Lower leg skin (tissue), 4 donors: ENCODE measurements around the gene PUDP. TPM values are rescaled to one million over a fixed set of nuclear protein-coding genes. Genes with fewer than 3 reads are reported as not detected.

Experiments used
- DNase-seq, 2 donors: peaks; one replicate each; pipeline ENCODE4 v3.0.0-alpha.2; 2019; ENCODE audit warnings: low spot score in 2 of 2
- H3K4me3 ChIP-seq: fragments of 200-600 bp; sonication (generic); 2 replicates; pipeline ENCODE4 v1.5.1; 2017; ENCODE audit warnings: mild to moderate bottlenecking, low read depth; ENCODE audit not compliant: poor library complexity, severe bottlenecking
- CTCF ChIP-seq, 3 donors: fragments of 450-650 bp; IDR thresholded peaks; one replicate each; pipeline ENCODE4 v1.5.1; 2016; ENCODE audit warnings: antibody characterized with exemption in 3 of 3, mild to moderate bottlenecking in 3 of 3, moderate library complexity in 2 of 3
- POLR2A ChIP-seq, 2 donors: fragments of 450-650 bp; IDR thresholded peaks; one replicate each; pipeline ENCODE4 v1.6.1; 2016 to 2017; ENCODE audit warnings: antibody characterized with exemption in 2 of 2, mild to moderate bottlenecking in 1 of 2, moderate library complexity in 1 of 2
- WGBS, 2 donors: methylation state at CpG; one replicate each; pipeline ENCODE4 v1.1.5; 2018; 5-methylcytosine and 5-hydroxymethylcytosine counted together
- intact Hi-C: fragments of 100-400 bp; cut with DNase I; formaldehyde crosslinking; loops from one replicate; pipeline ENCODE4 v1.15.0; 2023; ENCODE audit warnings: low total_unique reads
- total RNA-seq, 4 donors: library from RNA; depleted of rRNA; stranded (reverse); fragments of >200 nt; gene quantifications; one replicate each; pipeline ENCODE4 v1.1.0, GENCODE V29; 2016

PUDP gene
- total RNA-seq, 4 donors from 2014 or later = 5.7 to 10.7 (median 7.9) TPM

GRCh38 chrX:7168371-7168770, 20.4 kb upstream of the PUDP start:
- TF ChIP-seq POLR2A (IDR thresholded peaks at IDR 0.05) (no peak), CTCF (IDR thresholded peaks at IDR 0.05) (no peak)
- DNase-seq = no peak
- H3K4me3 ChIP-seq = no peak overlapping the region
- intact Hi-C loops = no loop called here
- 88 to 100% methylated on average over 1 of the region's 1 CpG for WGBS, 2 donors

DNA sequence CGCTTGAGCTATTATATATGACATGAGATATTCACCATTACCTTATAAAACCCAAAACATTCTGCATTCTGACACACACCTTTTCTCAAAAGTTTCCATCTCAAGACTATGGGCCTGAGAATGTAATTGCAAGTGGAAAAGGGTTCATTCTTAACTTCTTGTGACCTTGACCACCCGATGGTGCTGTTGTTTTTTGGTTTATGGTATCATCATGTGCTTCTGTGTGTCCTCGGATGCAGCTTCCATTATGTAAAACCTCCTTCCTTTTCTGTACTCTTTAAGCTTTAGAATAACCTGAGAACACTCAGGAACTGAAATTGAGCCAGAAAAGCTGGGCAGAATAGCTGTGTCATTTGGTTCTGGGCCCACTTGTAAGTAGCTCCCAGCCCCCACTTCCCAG, 16.2 kb upstream of the PUDP start:
- DNase-seq = no peak
- no peak overlapping the region for H3K4me3 ChIP-seq
- TF ChIP-seq POLR2A (IDR thresholded peaks at IDR 0.05) = no peak
- intact Hi-C loops = no loop called here
- WGBS, 2 donors = 71 to 87% methylated on average over 3 of the region's 3 CpGs

GRCh38 chrX:7163146-7163677, 15.3 kb upstream of the PUDP start:
- intact Hi-C loops = no loop called here
- no peak overlapping the region for H3K4me3 ChIP-seq
- TF ChIP-seq CTCF (IDR thresholded peaks at IDR 0.05) (no peak), POLR2A (IDR thresholded peaks at IDR 0.05) (no peak)
- no peak for DNase-seq
- WGBS, 2 donors = 25% methylated on average over 1 of the region's 1 CpG; no CpG with 5 or more reads in 1 of the 2 donors

- H3K4me3 ChIP-seq = no peak overlapping the region
- peak in 1 of 2 donors; percentile 15 for DNase-seq
- TF ChIP-seq POLR2A (IDR thresholded peaks at IDR 0.05) = no peak
- WGBS, 2 donors = 41 to 42% methylated on average over 7 of the region's 7 CpGs
- intact Hi-C loops = no loop called here
These were observed 11.4 kb upstream of the PUDP start for GRCh38 chrX:7159149-7159861.

GRCh38 chrX:7158468-7158990, 10.6 kb upstream of the PUDP start:
- 60 to 62% methylated on average over 5 of the region's 5 CpGs for WGBS, 2 donors
- DNase-seq = no peak
- intact Hi-C loops = no loop called here
- TF ChIP-seq CTCF (IDR thresholded peaks at IDR 0.05) (no peak), POLR2A (IDR thresholded peaks at IDR 0.05) (no peak)
- H3K4me3 ChIP-seq = no peak overlapping the region

GRCh38 chrX:7156879-7157278, 8.9 kb upstream of the PUDP start:
- H3K4me3 ChIP-seq = no peak overlapping the region
- intact Hi-C loops = no loop called here
- WGBS, 2 donors = 86 to 88% methylated on average over 3 of the region's 3 CpGs
- TF ChIP-seq CTCF (IDR thresholded peaks at IDR 0.05) = no peak
- TF ChIP-seq POLR2A (IDR thresholded peaks at IDR 0.05) = no peak
- no peak for DNase-seq
